Measurements from ENCODE around the gene HEPHL1. TPM values are rescaled to one million over a fixed set of nuclear protein-coding genes. Genes with fewer than 3 reads are reported as not detected.

HEPHL1 gene
- total RNA-seq, 1 experiment from 2014 or later = not detected

GRCh38 chr11:94025690-94026394 lies 4.7 kb downstream of the HEPHL1 start:
- CTCF ChIA-PET = no interaction called here
- intact Hi-C loops (cut with micrococcal nuclease) = no loop called here
- RAD21 ChIA-PET (ENCODE audit: low non-redundant PET in 1 of 2, low total read pairs in 2 of 2, uncharacterized antibody in 2 of 2, unreplicated experiment in 2 of 2) = no interaction called here
- DNase-seq (ENCODE audit: low read depth, low spot score) (no peak), ATAC-seq (no peak)
- no peak overlapping the region for H3K27ac ChIP-seq (ENCODE audit: low read depth, low read length)
- POLR2A ChIA-PET = no interaction called here
- H3K4me2 ChIP-seq (ENCODE audit: low read length) = no peak overlapping the region
- no peak overlapping the region for H2AFZ ChIP-seq (ENCODE audit: low read depth, low read length, poor library complexity, severe bottlenecking)
- H3K79me2 ChIP-seq (ENCODE audit: insufficient read depth, low read length) = no peaks in the 10 kb centered on the region
- no peaks in the 10 kb centered on the region for H3K27me3 ChIP-seq (ENCODE audit: insufficient read depth, low read length)
- H3K9me3 ChIP-seq (ENCODE audit: control insufficient read depth in 1 of 2, insufficient read depth in 1 of 2, low read depth in 1 of 2, low read length in 2 of 2) = no peaks in the 10 kb centered on the region
- no peak overlapping the region for H3K4me3 ChIP-seq (replicated peaks in 1 of 2; ENCODE audit: low read depth in 1 of 2, low read length in 2 of 2)
- no TSS peak for BruUV-seq (replicated peaks)
- no peaks in the 10 kb centered on the region for H4K20me1 ChIP-seq (ENCODE audit: insufficient read depth)
- no peaks in the 10 kb centered on the region for H3K9me2 ChIP-seq (ENCODE audit: insufficient read depth)
- no peak for TF ChIP-seq CTCF (IDR thresholded peaks at IDR 0.05 in 2 of 3, conservative IDR thresholded peaks at IDR 0.05 in 1 of 3; ENCODE audit: borderline replicate concordance in 1 of 3, insufficient read depth in 1 of 3, low read depth in 2 of 3, low read length in 2 of 3)
- TF ChIP-seq ELF1 (IDR thresholded peaks at IDR 0.05; ENCODE audit: borderline replicate concordance, low read depth) = no peak
- no peak for TF ChIP-seq ZNF274 (IDR thresholded peaks at IDR 0.05; ENCODE audit: low read depth, low read length)
- no peak for TF ChIP-seq FOSL1 (IDR thresholded peaks at IDR 0.05; ENCODE audit: low read depth)
- H3K36me3 ChIP-seq (ENCODE audit: control insufficient read depth in 1 of 2, insufficient read depth in 2 of 2, low read length in 2 of 2) = no peaks in the 10 kb centered on the region
- no peak overlapping the region for H3K9ac ChIP-seq (ENCODE audit: low read length)
- H3K4me1 ChIP-seq (ENCODE audit: control insufficient read depth in 1 of 2, insufficient read depth in 2 of 2, low read length in 2 of 2) = no peaks in the 10 kb centered on the region; a peak in 1 of 4 replicates

- POLR2A ChIA-PET = no interaction called here
- Histone ChIP-seq H3K27me3 (ENCODE audit: insufficient read depth, low read length) (no peaks in the 10 kb centered on the region), H4K20me1 (ENCODE audit: insufficient read depth) (no peaks in the 10 kb centered on the region), H3K4me1 (ENCODE audit: control insufficient read depth in 1 of 2, insufficient read depth in 2 of 2, low read length in 2 of 2) (no peaks in the 10 kb centered on the region; a peak in 1 of 4 replicates), H3K9me3 (ENCODE audit: control insufficient read depth in 1 of 2, insufficient read depth in 1 of 2, low read depth in 1 of 2, low read length in 2 of 2) (no peaks in the 10 kb centered on the region), H3K9ac (ENCODE audit: low read length) (no peak overlapping the region), H3K9me2 (ENCODE audit: insufficient read depth) (no peaks in the 10 kb centered on the region), H3K27ac (ENCODE audit: low read depth, low read length) (no peak overlapping the region), H3K4me2 (ENCODE audit: low read length) (no peak overlapping the region), H3K4me3 (replicated peaks in 1 of 2; ENCODE audit: low read depth in 1 of 2, low read length in 2 of 2) (no peak overlapping the region), H3K79me2 (ENCODE audit: insufficient read depth, low read length) (no peaks in the 10 kb centered on the region), H2AFZ (ENCODE audit: low read depth, low read length, poor library complexity, severe bottlenecking) (no peak overlapping the region), H3K36me3 (ENCODE audit: control insufficient read depth in 1 of 2, insufficient read depth in 2 of 2, low read length in 2 of 2) (no peaks in the 10 kb centered on the region)
- RAD21 ChIA-PET (ENCODE audit: low non-redundant PET in 1 of 2, low total read pairs in 2 of 2, uncharacterized antibody in 2 of 2, unreplicated experiment in 2 of 2) = no interaction called here
- ATAC-seq (no peak), DNase-seq (ENCODE audit: low read depth, low spot score) (no peak)
- CTCF ChIA-PET = no interaction called here
- BruUV-seq (replicated peaks) = no TSS peak
- TF ChIP-seq FOSL1 (IDR thresholded peaks at IDR 0.05; ENCODE audit: low read depth) = no peak
- no peak for TF ChIP-seq REST (IDR thresholded peaks at IDR 0.05; ENCODE audit: low read depth)
- TF ChIP-seq POLR2AphosphoS5 (IDR thresholded peaks at IDR 0.05; ENCODE audit: low read depth, low read length) = no peak
- no peak for TF ChIP-seq TCF7L2 (IDR thresholded peaks at IDR 0.05; ENCODE audit: borderline replicate concordance, extremely low read depth, insufficient read depth, insufficient read length)
- TF ChIP-seq EZH2 (IDR thresholded peaks at IDR 0.05) = no peak
- TF ChIP-seq, protein P1, sequence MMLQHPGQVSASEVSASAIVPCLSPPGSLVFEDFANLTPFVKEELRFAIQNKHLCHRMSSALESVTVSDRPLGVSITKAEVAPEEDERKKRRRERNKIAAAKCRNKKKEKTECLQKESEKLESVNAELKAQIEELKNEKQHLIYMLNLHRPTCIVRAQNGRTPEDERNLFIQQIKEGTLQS (IDR thresholded peaks at IDR 0.05) = no peak
- no peak for TF ChIP-seq SIN3A (IDR thresholded peaks at IDR 0.05; ENCODE audit: low read depth)
- TF ChIP-seq JUND (IDR thresholded peaks at IDR 0.05) = no peak
- intact Hi-C loops (cut with micrococcal nuclease) = no loop called here
Measured at GRCh38 chr11:94027210-94027609, 6.1 kb downstream of the HEPHL1 start.

All from HCT116 (cell line).